Epithelial cell of esophagus (primary cell): ENCODE measurements around the gene ICA1L.
"Not testable (repeated sequence)": the region's sequence is repeated elsewhere in the genome, so short reads cannot be mapped to it uniquely, and the experiment has no call there.

Experiments
- DNase-seq: peaks from one replicate; pipeline ENCODE4 v3.0.0; 2010; ENCODE audit warnings: low read depth
- H3K4me3 ChIP-seq: 2 replicates; pipeline ENCODE4 v1.5.1; 2011; ENCODE audit warnings: mild to moderate bottlenecking, low read length, control low read depth
- TF ChIP-seq, protein P1 (sequence below): IDR thresholded peaks from 2 replicates; pipeline ENCODE4 v1.5.1; 2011; ENCODE audit warnings: low read depth, mild to moderate bottlenecking, low read length, control low read depth, inconsistent platforms; ENCODE audit not compliant: insufficient read depth; ENCODE audit errors: missing control alignments

Gene ICA1L

DNA sequence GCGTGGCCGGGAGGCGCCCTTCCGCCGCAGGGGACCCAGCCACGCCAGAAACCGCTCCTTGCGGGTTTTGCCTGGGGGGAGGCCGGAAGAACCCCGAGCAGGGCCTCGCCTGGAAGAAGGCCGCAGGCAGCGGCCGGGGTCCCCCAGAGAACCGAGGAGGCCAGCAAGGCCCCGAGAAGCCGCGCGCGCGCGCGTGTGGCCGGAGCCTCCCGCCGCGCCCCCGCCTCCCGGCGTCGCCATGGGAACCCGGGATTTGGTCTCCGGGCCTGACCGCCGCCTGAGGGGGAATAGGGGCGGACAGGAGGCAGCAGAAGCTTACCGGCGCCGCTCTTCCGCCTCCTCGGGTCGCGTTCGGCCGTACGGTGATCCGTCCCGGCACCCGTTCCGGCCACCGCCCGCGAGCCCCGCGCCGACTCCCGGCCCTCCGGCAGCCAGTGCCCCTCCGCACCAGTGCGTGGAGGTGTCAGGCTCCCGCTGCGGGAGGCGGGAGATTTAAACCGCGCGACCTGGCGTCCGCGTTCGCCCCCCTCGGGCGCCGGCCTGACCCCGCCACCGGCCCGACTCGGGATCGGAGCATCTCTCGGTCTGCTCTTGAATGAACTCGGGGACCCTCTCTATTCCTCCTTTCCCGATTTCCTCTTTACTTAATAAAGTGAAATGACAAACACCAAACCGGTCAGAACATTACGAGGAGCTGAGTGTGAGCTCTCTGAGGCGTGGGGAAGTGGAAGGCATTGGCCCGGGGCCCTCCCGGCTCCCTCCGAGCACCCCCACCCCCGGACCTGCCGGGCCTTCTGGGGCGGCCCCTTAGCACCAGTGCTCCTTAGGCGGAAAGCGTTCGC, at the start of gene ICA1L:
Gene ICA1L (minus strand): TSS at position 467 of the 842 bp plus-strand sequence. CDS start 42,757 bp downstream, outside the sequence.
- TF ChIP-seq, protein P1, sequence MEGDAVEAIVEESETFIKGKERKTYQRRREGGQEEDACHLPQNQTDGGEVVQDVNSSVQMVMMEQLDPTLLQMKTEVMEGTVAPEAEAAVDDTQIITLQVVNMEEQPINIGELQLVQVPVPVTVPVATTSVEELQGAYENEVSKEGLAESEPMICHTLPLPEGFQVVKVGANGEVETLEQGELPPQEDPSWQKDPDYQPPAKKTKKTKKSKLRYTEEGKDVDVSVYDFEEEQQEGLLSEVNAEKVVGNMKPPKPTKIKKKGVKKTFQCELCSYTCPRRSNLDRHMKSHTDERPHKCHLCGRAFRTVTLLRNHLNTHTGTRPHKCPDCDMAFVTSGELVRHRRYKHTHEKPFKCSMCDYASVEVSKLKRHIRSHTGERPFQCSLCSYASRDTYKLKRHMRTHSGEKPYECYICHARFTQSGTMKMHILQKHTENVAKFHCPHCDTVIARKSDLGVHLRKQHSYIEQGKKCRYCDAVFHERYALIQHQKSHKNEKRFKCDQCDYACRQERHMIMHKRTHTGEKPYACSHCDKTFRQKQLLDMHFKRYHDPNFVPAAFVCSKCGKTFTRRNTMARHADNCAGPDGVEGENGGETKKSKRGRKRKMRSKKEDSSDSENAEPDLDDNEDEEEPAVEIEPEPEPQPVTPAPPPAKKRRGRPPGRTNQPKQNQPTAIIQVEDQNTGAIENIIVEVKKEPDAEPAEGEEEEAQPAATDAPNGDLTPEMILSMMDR: no peak
- peak within 1 kb of the TSS; percentile 50 for H3K4me3 ChIP-seq
- DNase-seq: peak; percentile 42

- peak; percentile 13 for DNase-seq
- TF ChIP-seq, protein P1: no peak
- H3K4me3 ChIP-seq: no peak overlapping the region
Observed at GRCh38 chr2:202918860-202919259, 47.3 kb upstream of the ICA1L start.

GRCh38 chr2:202912342-202913201, 41.0 kb upstream of the ICA1L start:
- peak overlapping the region; percentile 99 for H3K4me3 ChIP-seq
- peak; percentile 15 for DNase-seq

- peak within 1 kb of the TSS; percentile 99 for H3K4me3 ChIP-seq
- TF ChIP-seq, protein P1: no peak
- peak; percentile 94 for DNase-seq
Observed at GRCh38 chr2:202911512-202912341, 40.2 kb upstream of the ICA1L start, which contains the start of the genes CARF and WDR12. Gene CARF (plus strand): TSS chr2:202912275. CDS start chr2:202941903, 29,628 bp downstream. Gene WDR12 (minus strand): TSS chr2:202911673. CDS start chr2:202911476, 197 bp downstream.

- TF ChIP-seq, protein P1: no peak
- no peak for DNase-seq
- H3K4me3 ChIP-seq: peak overlapping the region; percentile 99
Observed at GRCh38 chr2:202911203-202911511, 39.6 kb upstream of the ICA1L start.

DNA sequence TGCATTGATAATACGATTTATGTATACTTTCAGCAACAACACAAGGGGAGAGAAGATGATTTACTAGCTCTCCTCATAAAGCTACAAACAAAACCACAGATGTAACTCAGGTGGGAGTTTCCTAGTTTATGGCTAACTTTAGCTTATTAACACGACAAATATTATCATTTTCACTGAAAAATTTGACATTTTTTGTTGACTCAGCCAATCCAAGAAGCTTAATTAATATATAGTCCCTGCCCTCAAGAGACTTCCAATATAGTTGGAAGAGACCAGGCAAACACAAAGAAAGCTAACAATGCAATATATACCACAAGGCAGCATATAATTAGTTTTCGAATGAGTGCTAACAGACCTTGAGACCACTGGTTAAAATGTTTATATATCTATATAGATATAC, 39.1 kb upstream of the ICA1L start:
- TF ChIP-seq, protein P1: no peak
- peak overlapping the region; percentile 99 for H3K4me3 ChIP-seq
- no peak for DNase-seq

- DNase-seq: not testable (repeated sequence)
- peak overlapping the region; percentile 99 for H3K4me3 ChIP-seq
Observed at GRCh38 chr2:202910250-202910649, 38.7 kb upstream of the ICA1L start.
